PC-9 (cell line): Measurements from ENCODE around the gene SNAPC4. TPM values are rescaled to one million over a fixed set of nuclear protein-coding genes. Genes with fewer than 3 reads are reported as not detected.

Experiments used
- BruUV-seq: library from RNA; stranded (reverse); fragments of 400-500 nt; replicated peaks from 2 replicates; lab custom pipeline; 2021; lab: Mats Ljungman, UMichigan
- CTCF ChIA-PET: fragments of 300-600 bp; sonication (Branson Sonifier 250); formaldehyde crosslinking; loops from one replicate; lab custom pipeline; 2022; ENCODE audit warnings: antibody characterized with exemption; lab: Charles Lee
- POLR2A ChIA-PET: fragments of 300-600 bp; sonication (Branson Sonifier 250); formaldehyde crosslinking; loops from one replicate; lab custom pipeline; 2022; ENCODE audit warnings: antibody characterized with exemption; ENCODE audit not compliant: unreplicated experiment; lab: Charles Lee
- DNase-seq, 2 experiments: peaks; one replicate each; pipeline versions ENCODE4 v3.0.0 to v3.0.0-alpha.2; 2015 to 2022; ENCODE audit warnings: mixed read lengths in 1 of 2
- H2AFZ ChIP-seq: fragments of 200-600 bp; sonication (generic); 2 replicates; pipeline ENCODE4 v1.8.1; 2017; ENCODE audit warnings: antibody characterized with exemption
- H3F3A ChIP-seq: fragments of 200-600 bp; sonication (generic); 2 replicates; pipeline ENCODE4 v1.8.1; 2017; ENCODE audit warnings: antibody characterized with exemption, mild to moderate bottlenecking, low read depth; ENCODE audit not compliant: insufficient read depth
- H3K27ac ChIP-seq: fragments of 200-600 bp; sonication (generic); 2 replicates; pipeline ENCODE4 v1.6.1; 2016; ENCODE audit warnings: mixed run types
- H3K27me3 ChIP-seq: fragments of 200-600 bp; sonication (generic); 2 replicates; pipeline ENCODE4 v1.6.1; 2016; ENCODE audit warnings: low read depth, mixed run types; ENCODE audit not compliant: insufficient read depth
- H3K36me3 ChIP-seq: fragments of 200-600 bp; sonication (generic); 2 replicates; pipeline ENCODE4 v1.6.1; 2016; ENCODE audit warnings: low read depth, mixed run types
- H3K4me1 ChIP-seq: fragments of 200-600 bp; sonication (generic); replicated peaks from 2 replicates; pipeline ENCODE4 v1.6.1; 2016; ENCODE audit warnings: mixed run types; ENCODE audit not compliant: insufficient read depth
- H3K4me2 ChIP-seq: fragments of 200-600 bp; sonication (generic); 2 replicates; pipeline ENCODE4 v1.6.1; 2017; ENCODE audit warnings: mixed run types
- H3K4me3 ChIP-seq: fragments of 200-600 bp; sonication (generic); 2 replicates; pipeline ENCODE4 v1.6.1; 2016; ENCODE audit warnings: mixed run types
- H3K79me2 ChIP-seq: fragments of 200-600 bp; sonication (generic); 2 replicates; pipeline ENCODE4 v1.6.1; 2017; ENCODE audit warnings: low read depth, mixed run types
- H3K9me2 ChIP-seq: fragments of 200-600 bp; sonication (generic); 2 replicates; pipeline ENCODE4 v1.8.1; 2017; ENCODE audit warnings: mild to moderate bottlenecking; ENCODE audit not compliant: insufficient read depth
- H3K9me3 ChIP-seq: fragments of 200-600 bp; sonication (generic); 2 replicates; pipeline ENCODE4 v1.8.1; 2016; ENCODE audit warnings: low read depth; ENCODE audit not compliant: insufficient read depth
- H4K20me1 ChIP-seq: fragments of 200-600 bp; sonication (generic); 2 replicates; pipeline ENCODE4 v1.8.1; 2017; ENCODE audit not compliant: insufficient read depth
- EZH2 ChIP-seq: fragments of 200-600 bp; sonication (generic); IDR thresholded peaks from 2 replicates; pipeline ENCODE4 v1.8.0; 2017; ENCODE audit warnings: antibody characterized with exemption, low read depth
- intact Hi-C: fragments of 100-400 bp; cut with micrococcal nuclease; formaldehyde crosslinking; loops from one replicate; pipeline ENCODE4 v1.10.0; 2022; ENCODE audit not compliant: unreplicated experiment
- total RNA-seq: library from RNA; stranded (reverse); gene quantifications from 2 replicates; pipeline ENCODE4 v1.2.3, GENCODE V29; 2021
- TF ChIP-seq, protein P1 (sequence below): fragments of 200-600 bp; sonication (generic); conservative IDR thresholded peaks from 2 replicates; pipeline ENCODE4 v1.6.1; 2017; ENCODE audit warnings: mixed run types, antibody characterized with exemption, mild to moderate bottlenecking, moderate library complexity

SNAPC4 gene
- total RNA-seq, 1 experiment from 2014 or later, result 14.4 TPM

- CTCF ChIA-PET, result no interaction called here
- H3K4me2 ChIP-seq, result peak overlapping the region; percentile 36; the same call in 1 of the 2 replicates
Observed at GRCh38 chr9:136355616-136356557, 44.1 kb downstream of the SNAPC4 start.

DNA sequence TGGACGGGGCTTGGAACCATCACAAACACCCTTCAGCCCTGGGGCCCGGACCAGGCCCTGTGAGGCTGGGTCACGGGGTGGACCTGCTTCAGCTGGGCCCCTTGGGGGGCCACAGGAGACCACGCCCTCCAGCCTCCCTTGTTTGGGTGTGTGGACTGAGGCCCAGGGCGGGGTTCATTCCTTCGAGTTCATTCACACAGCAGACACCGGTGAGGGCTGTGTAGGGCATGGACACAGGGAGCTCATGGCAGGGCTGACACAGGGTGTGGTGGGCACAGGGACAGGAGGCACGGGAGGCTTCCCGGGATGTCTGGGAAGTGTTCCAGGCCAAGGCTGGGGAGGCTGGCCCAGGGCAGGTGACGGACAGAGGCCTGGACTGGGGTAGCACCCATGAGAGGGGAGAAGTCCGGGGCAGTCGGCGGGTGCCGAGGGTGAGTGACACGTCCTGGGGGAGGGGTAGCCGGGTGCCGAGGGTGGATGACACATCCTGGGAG, 45.3 kb downstream of the SNAPC4 start:
- Histone ChIP-seq H3K9me2 (no peaks in the 10 kb centered on the region), H3K79me2 (no peaks in the 10 kb centered on the region), H4K20me1 (no peaks in the 10 kb centered on the region), H3K4me3 (no peak overlapping the region), H3K4me2 (peak overlapping the region; percentile 34; the same call in 1 of the 2 replicates), H3K27ac (no peak overlapping the region), H3F3A (peaks cover 12% of the 10 kb centered on the region; the same call in 1 of the 2 replicates), H3K27me3 (no peaks in the 10 kb centered on the region), H3K36me3 (no peaks in the 10 kb centered on the region), H2AFZ (no peak overlapping the region), H3K4me1 (no peaks in the 10 kb centered on the region; the same call in 1 of the 2 replicates), H3K9me3 (no peaks in the 10 kb centered on the region)
- POLR2A ChIA-PET, result interaction anchor here (0.6 to 0.7 kb wide), 2 partner anchors 8 to 447 kb away, joined by 3 to 4 read pairs; partner anchors contain the start of genes CAMSAP1 and DNLZ
- TF ChIP-seq EZH2, result no peak
- TF ChIP-seq, protein P1, sequence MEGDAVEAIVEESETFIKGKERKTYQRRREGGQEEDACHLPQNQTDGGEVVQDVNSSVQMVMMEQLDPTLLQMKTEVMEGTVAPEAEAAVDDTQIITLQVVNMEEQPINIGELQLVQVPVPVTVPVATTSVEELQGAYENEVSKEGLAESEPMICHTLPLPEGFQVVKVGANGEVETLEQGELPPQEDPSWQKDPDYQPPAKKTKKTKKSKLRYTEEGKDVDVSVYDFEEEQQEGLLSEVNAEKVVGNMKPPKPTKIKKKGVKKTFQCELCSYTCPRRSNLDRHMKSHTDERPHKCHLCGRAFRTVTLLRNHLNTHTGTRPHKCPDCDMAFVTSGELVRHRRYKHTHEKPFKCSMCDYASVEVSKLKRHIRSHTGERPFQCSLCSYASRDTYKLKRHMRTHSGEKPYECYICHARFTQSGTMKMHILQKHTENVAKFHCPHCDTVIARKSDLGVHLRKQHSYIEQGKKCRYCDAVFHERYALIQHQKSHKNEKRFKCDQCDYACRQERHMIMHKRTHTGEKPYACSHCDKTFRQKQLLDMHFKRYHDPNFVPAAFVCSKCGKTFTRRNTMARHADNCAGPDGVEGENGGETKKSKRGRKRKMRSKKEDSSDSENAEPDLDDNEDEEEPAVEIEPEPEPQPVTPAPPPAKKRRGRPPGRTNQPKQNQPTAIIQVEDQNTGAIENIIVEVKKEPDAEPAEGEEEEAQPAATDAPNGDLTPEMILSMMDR, result no peak
- intact Hi-C loops, result no loop called here
- CTCF ChIA-PET, result interaction anchor here (1.1 kb wide), 1 partner anchor 8 kb away, joined by 5 read pairs; no protein-coding TSS in a partner anchor
- DNase-seq, result peak; percentile 63 to 69
- no TSS peak for BruUV-seq

More at GRCh38 chr9:136355616-136356557, 44.1 kb downstream of the SNAPC4 start:
- H3K4me1 ChIP-seq, result no peaks in the 10 kb centered on the region; the same call in 1 of the 2 replicates
- no peak overlapping the region for H2AFZ ChIP-seq
- DNase-seq, result no peak
- no peaks in the 10 kb centered on the region for H3K9me2 ChIP-seq
- H3K4me3 ChIP-seq, result no peak overlapping the region
- POLR2A ChIA-PET, result no interaction called here
- no peaks in the 10 kb centered on the region for H3K36me3 ChIP-seq
- H3K79me2 ChIP-seq, result no peaks in the 10 kb centered on the region
- peaks cover 12% of the 10 kb centered on the region; the same call in 1 of the 2 replicates for H3F3A ChIP-seq
- no peak overlapping the region for H3K27ac ChIP-seq
- H4K20me1 ChIP-seq, result no peaks in the 10 kb centered on the region
- H3K27me3 ChIP-seq, result no peaks in the 10 kb centered on the region
- no peaks in the 10 kb centered on the region for H3K9me3 ChIP-seq
- BruUV-seq, result no TSS peak
- intact Hi-C loops, result no loop called here
- no peak for TF ChIP-seq EZH2
- TF ChIP-seq, protein P1, result no peak

DNA sequence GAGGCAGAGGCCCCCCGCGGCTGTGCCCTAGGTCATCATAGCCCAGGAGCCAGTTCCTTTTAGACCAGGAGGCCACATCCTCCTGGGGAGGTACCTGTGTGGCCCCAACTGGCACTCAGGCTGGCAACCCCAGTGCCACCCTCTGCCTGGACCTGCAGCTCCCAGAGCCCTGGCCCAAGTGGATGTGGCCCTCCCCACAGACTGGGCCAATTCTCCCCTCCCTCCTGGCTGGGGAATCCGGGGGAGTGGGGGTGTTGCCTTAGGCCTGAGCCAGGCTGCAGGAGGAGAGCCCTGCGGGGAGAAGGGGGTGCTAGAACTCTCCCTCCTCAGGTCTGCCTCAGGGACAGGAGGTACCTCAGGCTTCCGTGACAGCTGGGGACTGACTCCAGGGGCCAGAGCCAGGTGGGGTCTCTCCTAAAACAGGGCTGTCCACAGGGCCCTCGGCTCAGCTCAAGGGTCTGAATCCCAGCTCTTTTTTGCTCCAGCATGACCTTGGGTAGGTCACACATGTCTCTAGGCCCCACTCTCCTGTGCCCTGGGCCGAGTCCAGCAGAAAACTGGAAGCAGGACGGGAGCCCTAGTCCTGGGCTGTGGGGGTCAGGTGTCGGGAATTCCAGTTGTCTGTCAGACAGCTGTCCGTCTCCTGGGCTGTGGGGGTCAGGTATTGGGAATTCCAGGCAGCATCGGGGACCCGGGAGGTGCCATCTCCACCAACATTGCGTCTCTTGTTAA, 46.0 kb downstream of the SNAPC4 start:
- Histone ChIP-seq H3K9me3 (no peaks in the 10 kb centered on the region), H4K20me1 (no peaks in the 10 kb centered on the region), H3K27me3 (no peaks in the 10 kb centered on the region), H3K4me3 (no peak overlapping the region), H3K4me2 (no peak overlapping the region), H3K36me3 (no peaks in the 10 kb centered on the region), H2AFZ (no peak overlapping the region), H3F3A (peaks cover 12% of the 10 kb centered on the region; the same call in 1 of the 2 replicates), H3K4me1 (no peaks in the 10 kb centered on the region; the same call in 1 of the 2 replicates), H3K9me2 (no peaks in the 10 kb centered on the region), H3K27ac (no peak overlapping the region), H3K79me2 (no peaks in the 10 kb centered on the region)
- CTCF ChIA-PET, result interaction anchor here (1.1 kb wide), 1 partner anchor 9 kb away, joined by 5 read pairs; no protein-coding TSS in a partner anchor
- BruUV-seq, result no TSS peak
- TF ChIP-seq, protein P1, result no peak
- no peak for TF ChIP-seq EZH2
- intact Hi-C loops, result no loop called here
- no peak for DNase-seq
- POLR2A ChIA-PET, result interaction anchor here (0.7 kb wide), 1 partner anchor 447 kb away, joined by 4 read pairs; the partner anchor contains the start of gene CAMSAP1
